ENCODE data around the gene NEU4.

Gene NEU4

DNA sequence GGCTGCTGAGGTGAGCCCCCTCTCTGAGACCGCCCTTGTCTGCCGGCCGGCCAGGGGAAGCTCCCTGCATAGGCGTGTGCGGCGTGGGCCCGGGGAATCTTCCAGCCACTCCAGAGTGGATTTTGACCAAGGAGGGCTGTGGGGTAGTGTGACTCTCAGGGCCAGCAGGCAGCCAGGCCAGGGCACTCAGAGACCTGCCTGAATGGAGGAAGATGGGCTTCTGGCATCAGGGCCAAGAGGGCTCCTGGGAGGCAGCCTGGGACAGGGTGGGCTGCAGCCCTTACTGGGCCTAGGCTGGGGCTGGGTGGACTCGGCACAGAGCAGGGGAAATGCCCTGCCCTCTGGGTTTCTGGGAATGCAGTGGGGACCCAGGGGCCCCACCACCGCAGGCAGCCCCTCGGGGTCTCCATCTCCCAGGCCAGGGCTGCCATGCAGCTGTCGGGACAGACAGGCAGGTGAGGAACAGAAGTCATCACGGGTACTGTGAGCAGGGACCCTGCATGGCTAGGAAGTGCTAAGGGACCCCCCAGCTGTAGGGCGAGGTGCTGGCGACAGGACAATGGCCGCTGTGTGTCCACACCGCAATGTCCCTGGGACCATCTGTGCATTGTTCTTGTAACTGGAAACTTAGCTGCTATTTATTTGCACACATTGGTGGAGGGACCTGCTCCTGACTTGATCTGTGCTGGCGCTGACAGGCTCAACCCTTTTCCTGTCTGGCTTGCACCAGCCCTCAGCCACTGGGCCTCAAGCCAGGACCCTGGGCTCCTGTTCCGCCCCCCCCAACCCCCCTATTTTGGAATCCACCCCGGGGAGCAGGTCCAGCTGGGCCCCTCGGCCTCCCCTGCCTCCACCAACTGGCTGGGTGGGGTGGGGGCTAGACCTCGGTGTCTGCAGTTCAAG, 45.6 kb downstream of the NEU4 start:
- Histone ChIP-seq H3K9ac (ENCODE audit: low read depth in 1 of 2, low read length in 2 of 2) (no peak overlapping the region), H3K4me1 (ENCODE audit: control insufficient read depth in 2 of 2, insufficient read depth in 2 of 2, low read length in 2 of 2) (peaks cover 6% of the 10 kb centered on the region in 2 donors), H3K9me3 (ENCODE audit: control insufficient read depth in 2 of 2, low read length in 2 of 2) (no peaks in the 10 kb centered on the region), H3K4me3 (ENCODE audit: low read length in 2 of 2) (no peak overlapping the region), H3K27ac (ENCODE audit: low read depth in 2 of 2, low read length in 2 of 2) (no peak overlapping the region), H3K36me3 (ENCODE audit: control insufficient read depth in 2 of 2, insufficient read depth in 2 of 2, low read length in 2 of 2) (no peaks in the 10 kb centered on the region), H3K27me3 (ENCODE audit: control insufficient read depth in 2 of 2, insufficient read depth in 2 of 2, low read length in 2 of 2) (peaks cover 0 to 7% of the 10 kb centered on the region in 2 donors)

DNA sequence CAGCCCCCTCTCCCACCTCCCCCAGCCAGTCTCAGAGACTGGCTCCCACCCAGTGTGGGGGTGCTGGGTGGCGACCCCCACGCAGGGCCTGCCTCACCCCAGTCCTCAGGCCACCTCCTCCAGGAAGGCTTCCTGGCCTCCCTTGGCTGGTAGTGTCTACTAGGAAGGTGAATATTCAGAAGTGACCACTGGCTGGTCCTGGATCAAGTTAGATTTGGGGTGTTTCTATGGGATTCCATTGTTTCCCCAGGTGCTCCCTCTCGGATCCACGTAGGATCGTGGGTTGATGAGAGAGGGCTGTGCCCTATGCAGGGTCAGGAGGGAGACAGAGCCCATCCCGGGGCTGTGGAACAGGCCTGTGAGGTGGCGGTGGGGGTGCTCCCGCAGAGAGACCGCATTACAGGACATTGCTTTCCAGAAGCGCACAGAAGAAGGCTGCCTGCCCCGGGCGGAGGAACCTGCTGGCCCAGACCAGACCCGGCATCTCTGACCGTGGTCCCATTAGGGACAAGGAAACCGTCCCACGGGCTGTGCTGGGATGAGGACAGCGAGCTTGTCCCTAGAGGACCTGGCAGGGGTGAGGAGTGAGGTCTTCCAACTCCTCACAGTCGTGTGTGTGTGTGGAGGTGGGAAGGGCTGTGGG, 46.4 kb downstream of the NEU4 start:
- H3K36me3 ChIP-seq (ENCODE audit: control insufficient read depth in 2 of 2, insufficient read depth in 2 of 2, low read length in 2 of 2): no peaks in the 10 kb centered on the region
- peaks cover 8 to 9% of the 10 kb centered on the region in 2 donors for H3K4me1 ChIP-seq (ENCODE audit: control insufficient read depth in 2 of 2, insufficient read depth in 2 of 2, low read length in 2 of 2)
- no peak overlapping the region for H3K27ac ChIP-seq (ENCODE audit: low read depth in 2 of 2, low read length in 2 of 2)
- no peak overlapping the region for H3K4me3 ChIP-seq (ENCODE audit: low read length in 2 of 2)
- no peaks in the 10 kb centered on the region for H3K9me3 ChIP-seq (ENCODE audit: control insufficient read depth in 2 of 2, low read length in 2 of 2)
- H3K27me3 ChIP-seq (ENCODE audit: control insufficient read depth in 2 of 2, insufficient read depth in 2 of 2, low read length in 2 of 2): peaks cover 0 to 9% of the 10 kb centered on the region in 2 donors
- no peak overlapping the region for H3K9ac ChIP-seq (ENCODE audit: low read depth in 1 of 2, low read length in 2 of 2)

- H3K27me3 ChIP-seq (ENCODE audit: control insufficient read depth in 2 of 2, insufficient read depth in 2 of 2, low read length in 2 of 2): peaks cover 0 to 9% of the 10 kb centered on the region in 2 donors
- H3K9me3 ChIP-seq (ENCODE audit: control insufficient read depth in 2 of 2, low read length in 2 of 2): no peaks in the 10 kb centered on the region
- peaks cover 8 to 11% of the 10 kb centered on the region in 2 donors for H3K4me1 ChIP-seq (ENCODE audit: control insufficient read depth in 2 of 2, insufficient read depth in 2 of 2, low read length in 2 of 2)
- H3K36me3 ChIP-seq (ENCODE audit: control insufficient read depth in 2 of 2, insufficient read depth in 2 of 2, low read length in 2 of 2): no peaks in the 10 kb centered on the region
- H3K9ac ChIP-seq (ENCODE audit: low read depth in 1 of 2, low read length in 2 of 2): no peak overlapping the region
- no peak overlapping the region for H3K4me3 ChIP-seq (ENCODE audit: low read length in 2 of 2)
- no peak overlapping the region for H3K27ac ChIP-seq (ENCODE audit: low read depth in 2 of 2, low read length in 2 of 2)
Measured at GRCh38 chr2:241855888-241856422, 47.0 kb downstream of the NEU4 start.

DNA sequence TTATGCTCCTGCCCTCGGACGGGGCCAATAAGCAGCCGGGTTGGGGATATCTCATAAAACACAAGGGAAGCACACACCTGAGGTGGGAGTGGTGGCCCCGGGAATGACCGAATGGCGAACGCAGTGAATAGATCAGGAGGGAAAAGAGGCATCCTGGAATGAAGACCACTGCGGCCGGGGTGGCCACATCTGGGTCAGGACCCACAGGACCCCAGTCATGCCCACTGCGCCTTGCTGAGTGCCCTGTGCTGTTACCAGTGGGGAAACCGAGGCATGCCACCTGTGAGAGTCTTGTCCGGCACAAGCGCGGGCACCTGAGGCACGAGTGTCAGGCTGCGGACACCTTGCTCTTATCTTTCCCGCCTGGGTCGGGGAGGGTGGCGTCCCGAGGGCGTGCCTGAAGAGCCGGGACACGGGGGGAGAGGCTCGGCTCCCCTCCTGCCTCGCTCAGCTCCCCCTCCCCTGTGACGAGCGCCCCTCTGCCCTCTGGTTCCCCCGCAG, 48.1 kb downstream of the NEU4 start:
- H3K9me3 ChIP-seq (ENCODE audit: control insufficient read depth in 2 of 2, low read length in 2 of 2): no peaks in the 10 kb centered on the region
- no peak overlapping the region for H3K4me3 ChIP-seq (ENCODE audit: low read length in 2 of 2)
- H3K9ac ChIP-seq (ENCODE audit: low read depth in 1 of 2, low read length in 2 of 2): no peak overlapping the region
- no peak overlapping the region for H3K27ac ChIP-seq (ENCODE audit: low read depth in 2 of 2, low read length in 2 of 2)
- H3K4me1 ChIP-seq (ENCODE audit: control insufficient read depth in 2 of 2, insufficient read depth in 2 of 2, low read length in 2 of 2): peaks cover 8 to 11% of the 10 kb centered on the region in 2 donors
- H3K27me3 ChIP-seq (ENCODE audit: control insufficient read depth in 2 of 2, insufficient read depth in 2 of 2, low read length in 2 of 2): peaks cover 0 to 9% of the 10 kb centered on the region in 2 donors
- H3K36me3 ChIP-seq (ENCODE audit: control insufficient read depth in 2 of 2, insufficient read depth in 2 of 2, low read length in 2 of 2): no peaks in the 10 kb centered on the region

DNA sequence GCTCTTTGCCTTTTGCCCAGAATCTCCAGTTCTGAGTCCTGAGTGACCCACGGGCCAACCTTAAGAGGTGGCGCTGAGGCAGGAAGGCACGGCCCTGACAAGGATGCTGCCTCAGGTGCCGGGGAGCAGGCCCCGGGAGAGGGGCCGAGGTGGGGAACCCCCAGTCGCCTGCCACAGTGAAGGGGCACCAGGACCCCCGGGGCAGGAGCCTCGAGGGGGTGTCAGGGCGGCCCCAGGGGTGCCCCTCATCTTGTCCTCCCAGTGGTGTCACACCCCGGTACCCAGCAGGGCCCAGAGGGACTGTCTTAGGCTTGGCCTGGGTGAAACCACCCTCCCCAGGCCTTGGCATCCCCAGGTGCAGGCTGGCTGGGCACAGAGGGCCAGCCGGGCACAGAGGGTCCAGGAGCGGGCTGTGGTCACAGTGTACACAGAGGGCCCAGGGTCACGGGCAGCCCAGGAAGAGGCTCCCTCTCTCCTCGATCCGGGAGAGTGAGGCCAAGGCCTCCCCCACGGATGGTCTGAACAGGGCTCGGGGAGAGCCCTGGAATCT, 48.7 kb downstream of the NEU4 start:
- Histone ChIP-seq H3K9me3 (ENCODE audit: control insufficient read depth in 2 of 2, low read length in 2 of 2) (no peaks in the 10 kb centered on the region), H3K9ac (ENCODE audit: low read depth in 1 of 2, low read length in 2 of 2) (no peak overlapping the region), H3K36me3 (ENCODE audit: control insufficient read depth in 2 of 2, insufficient read depth in 2 of 2, low read length in 2 of 2) (no peaks in the 10 kb centered on the region), H3K4me1 (ENCODE audit: control insufficient read depth in 2 of 2, insufficient read depth in 2 of 2, low read length in 2 of 2) (peaks cover 8 to 11% of the 10 kb centered on the region in 2 donors), H3K27me3 (ENCODE audit: control insufficient read depth in 2 of 2, insufficient read depth in 2 of 2, low read length in 2 of 2) (peaks cover 0 to 9% of the 10 kb centered on the region in 2 donors), H3K4me3 (ENCODE audit: low read length in 2 of 2) (peak overlapping the region in 1 of 2 donors; percentile 26), H3K27ac (ENCODE audit: low read depth in 2 of 2, low read length in 2 of 2) (no peak overlapping the region)

- H3K9ac ChIP-seq (ENCODE audit: low read depth in 1 of 2, low read length in 2 of 2): peak within 1 kb of the TSS in 1 of 2 donors; percentile 57
- H3K4me1 ChIP-seq (ENCODE audit: control insufficient read depth in 2 of 2, insufficient read depth in 2 of 2, low read length in 2 of 2): peaks cover 8 to 11% of the 10 kb centered on the region in 2 donors
- H3K36me3 ChIP-seq (ENCODE audit: control insufficient read depth in 2 of 2, insufficient read depth in 2 of 2, low read length in 2 of 2): no peaks in the 10 kb centered on the region
- H3K27me3 ChIP-seq (ENCODE audit: control insufficient read depth in 2 of 2, insufficient read depth in 2 of 2, low read length in 2 of 2): peaks cover 3 to 9% of the 10 kb centered on the region in 2 donors
- H3K9me3 ChIP-seq (ENCODE audit: control insufficient read depth in 2 of 2, low read length in 2 of 2): no peaks in the 10 kb centered on the region
- peak within 1 kb of the TSS; percentile 61 to 70 for H3K27ac ChIP-seq (ENCODE audit: low read depth in 2 of 2, low read length in 2 of 2)
- H3K4me3 ChIP-seq (ENCODE audit: low read length in 2 of 2): peak within 1 kb of the TSS; percentile 23 to 41
Measured at GRCh38 chr2:241858206-241859016, 49.4 kb downstream of the NEU4 start, which contains the start of gene PDCD1. TSS of gene PDCD1 (minus strand) at chr2:241858894. CDS start at chr2:241858838, 56 bp downstream.

GRCh38 chr2:241859017-241859435, 50.0 kb downstream of the NEU4 start:
- Histone ChIP-seq H3K4me1 (ENCODE audit: control insufficient read depth in 2 of 2, insufficient read depth in 2 of 2, low read length in 2 of 2) (peaks cover 8 to 11% of the 10 kb centered on the region in 2 donors), H3K27me3 (ENCODE audit: control insufficient read depth in 2 of 2, insufficient read depth in 2 of 2, low read length in 2 of 2) (peaks cover 3 to 9% of the 10 kb centered on the region in 2 donors), H3K36me3 (ENCODE audit: control insufficient read depth in 2 of 2, insufficient read depth in 2 of 2, low read length in 2 of 2) (no peaks in the 10 kb centered on the region), H3K27ac (ENCODE audit: low read depth in 2 of 2, low read length in 2 of 2) (peak overlapping the region; percentile 61 to 70), H3K9me3 (ENCODE audit: control insufficient read depth in 2 of 2, low read length in 2 of 2) (no peaks in the 10 kb centered on the region), H3K4me3 (ENCODE audit: low read length in 2 of 2) (peak overlapping the region in 1 of 2 donors; percentile 41), H3K9ac (ENCODE audit: low read depth in 1 of 2, low read length in 2 of 2) (peak overlapping the region in 1 of 2 donors; percentile 57)

DNA sequence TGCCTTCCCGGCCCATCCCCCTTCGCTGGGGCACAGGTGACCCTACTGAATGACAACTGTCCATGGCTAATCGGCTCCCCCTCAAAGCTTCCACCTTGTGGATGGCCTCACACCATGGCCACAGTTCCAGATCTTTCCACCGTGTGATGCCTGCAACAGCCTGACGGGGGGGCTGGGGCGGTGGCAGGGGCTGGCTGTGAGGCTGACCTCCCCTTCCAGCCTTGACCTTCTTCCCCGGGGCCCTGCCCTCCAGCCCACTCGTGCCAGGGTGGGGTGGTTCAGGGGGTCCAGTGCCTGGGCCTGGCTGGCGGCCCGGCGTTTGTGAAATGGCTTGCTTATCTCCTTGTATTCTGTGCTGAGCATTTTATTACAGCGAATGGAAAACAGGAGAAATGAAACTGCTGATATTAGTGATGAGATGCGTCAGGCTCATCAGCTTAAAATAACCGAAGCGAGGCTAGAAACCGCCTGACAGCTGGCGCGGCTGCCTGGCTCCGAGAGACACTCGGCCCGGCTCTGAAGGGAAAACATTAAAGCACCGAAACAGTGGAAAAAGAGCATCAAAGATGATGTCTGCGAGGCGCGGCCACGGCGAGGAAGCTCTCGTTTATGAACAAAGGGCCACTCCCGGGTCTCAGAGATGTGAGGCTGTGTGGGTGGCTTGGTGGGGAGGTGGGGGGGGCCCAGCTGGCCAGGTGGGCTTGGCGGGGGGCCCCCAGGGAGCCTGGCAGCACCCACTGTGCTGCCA, 50.6 kb downstream of the NEU4 start:
- Histone ChIP-seq H3K9me3 (ENCODE audit: control insufficient read depth in 2 of 2, low read length in 2 of 2) (no peaks in the 10 kb centered on the region), H3K36me3 (ENCODE audit: control insufficient read depth in 2 of 2, insufficient read depth in 2 of 2, low read length in 2 of 2) (no peaks in the 10 kb centered on the region), H3K4me1 (ENCODE audit: control insufficient read depth in 2 of 2, insufficient read depth in 2 of 2, low read length in 2 of 2) (peaks cover 8 to 11% of the 10 kb centered on the region in 2 donors), H3K9ac (ENCODE audit: low read depth in 1 of 2, low read length in 2 of 2) (peak overlapping the region in 1 of 2 donors; percentile 57), H3K27ac (ENCODE audit: low read depth in 2 of 2, low read length in 2 of 2) (peak overlapping the region; percentile 61 to 70), H3K27me3 (ENCODE audit: control insufficient read depth in 2 of 2, insufficient read depth in 2 of 2, low read length in 2 of 2) (peaks cover 9 to 14% of the 10 kb centered on the region in 2 donors), H3K4me3 (ENCODE audit: low read length in 2 of 2) (peak overlapping the region in 1 of 2 donors; percentile 41)

Measured in mucosa of rectum (tissue), 2 donors.